ENCODE measurements around the gene PTRH2. TPM values are rescaled to one million over a fixed set of nuclear protein-coding genes. Genes with fewer than 3 reads are reported as not detected.

PTRH2 gene
- polyA plus RNA-seq, 3 donors, result 13.4 to 27.0 (median 26.0) TPM

GRCh38 chr17:59699218-59699617 lies 8.0 kb downstream of the PTRH2 start:
- no peak overlapping the region for H3K4me3 Mint-ChIP-seq

DNA sequence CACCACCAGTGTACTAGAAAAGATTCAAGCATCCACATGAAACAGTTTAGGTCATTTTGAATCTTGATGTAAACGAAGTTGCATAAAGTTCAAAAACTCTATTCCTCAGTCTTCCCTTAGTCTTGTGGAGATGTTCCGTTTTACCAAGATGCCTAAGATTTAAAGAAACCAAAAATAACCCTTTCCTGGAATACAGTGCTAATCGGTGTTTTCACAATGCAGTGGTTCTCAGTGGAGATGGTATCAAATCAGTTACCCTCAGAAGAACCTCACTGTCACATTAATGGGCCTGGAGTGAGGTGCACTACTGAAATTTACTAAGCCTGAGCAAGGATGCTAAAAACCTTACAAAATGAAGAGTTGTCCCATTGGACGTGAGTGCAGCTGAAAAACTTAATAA lies 9.1 kb downstream of the PTRH2 start:
- Histone ChIP-seq H3K79me2 (ENCODE audit: insufficient read depth, low read length) (peaks cover 100% of the 10 kb centered on the region), H3K4me2 (replicated peaks; ENCODE audit: extremely low read depth, low read length, poor library complexity, severe bottlenecking) (no peak overlapping the region), H3K27me3 (ENCODE audit: control insufficient read depth in 2 of 2, insufficient read depth in 2 of 2, low read length in 2 of 2) (no peaks in the 10 kb centered on the region), H2AFZ (ENCODE audit: insufficient read depth, low read depth, low read length, poor library complexity, severe bottlenecking) (no peak overlapping the region), H4K20me1 (ENCODE audit: insufficient read depth, low read length) (peaks cover 100% of the 10 kb centered on the region), H3K4me1 (ENCODE audit: control insufficient read depth in 1 of 2, insufficient read depth in 2 of 2, low read length in 2 of 2) (no peaks in the 10 kb centered on the region), H3K27ac (ENCODE audit: low read depth in 1 of 2, low read length in 2 of 2) (peak overlapping the region in 1 of 2 donors; percentile 70), H3K4me3 (replicated peaks in 1 of 3; ENCODE audit: low read depth in 2 of 3, low read length in 3 of 3) (no peak overlapping the region), H3K9ac (ENCODE audit: insufficient read depth, low read length, poor library complexity, severe bottlenecking) (no peak overlapping the region), H3K9me3 (replicated peaks in 1 of 2; ENCODE audit: control insufficient read depth in 1 of 2, insufficient read depth in 1 of 2, low read length in 2 of 2) (no peaks in the 10 kb centered on the region), H3K36me3 (replicated peaks in 1 of 2; ENCODE audit: control insufficient read depth in 1 of 2, insufficient read depth in 2 of 2, low read length in 2 of 2) (peaks cover 66 to 100% of the 10 kb centered on the region in 2 donors)
- no CpG with 5 or more reads among the region's 4 CpGs for WGBS (ENCODE audit: insufficient coverage)
- Mint-ChIP-seq H3K4me1 (peaks cover 6% of the 10 kb centered on the region), H3K4me3 (no peak overlapping the region), H3K27ac (peak overlapping the region in 4 of 7 donors; percentile 10 to 63 (median 16)), H3K27me3 (ENCODE audit: low read depth in 3 of 3) (no peaks in the 10 kb centered on the region), H3K36me3 (peaks cover 68 to 78% of the 10 kb centered on the region in 2 donors), H3K9me3 (no peaks in the 10 kb centered on the region)
- intact Hi-C loops (cut with micrococcal nuclease), result no loop called here
- TF ChIP-seq, protein P1, sequence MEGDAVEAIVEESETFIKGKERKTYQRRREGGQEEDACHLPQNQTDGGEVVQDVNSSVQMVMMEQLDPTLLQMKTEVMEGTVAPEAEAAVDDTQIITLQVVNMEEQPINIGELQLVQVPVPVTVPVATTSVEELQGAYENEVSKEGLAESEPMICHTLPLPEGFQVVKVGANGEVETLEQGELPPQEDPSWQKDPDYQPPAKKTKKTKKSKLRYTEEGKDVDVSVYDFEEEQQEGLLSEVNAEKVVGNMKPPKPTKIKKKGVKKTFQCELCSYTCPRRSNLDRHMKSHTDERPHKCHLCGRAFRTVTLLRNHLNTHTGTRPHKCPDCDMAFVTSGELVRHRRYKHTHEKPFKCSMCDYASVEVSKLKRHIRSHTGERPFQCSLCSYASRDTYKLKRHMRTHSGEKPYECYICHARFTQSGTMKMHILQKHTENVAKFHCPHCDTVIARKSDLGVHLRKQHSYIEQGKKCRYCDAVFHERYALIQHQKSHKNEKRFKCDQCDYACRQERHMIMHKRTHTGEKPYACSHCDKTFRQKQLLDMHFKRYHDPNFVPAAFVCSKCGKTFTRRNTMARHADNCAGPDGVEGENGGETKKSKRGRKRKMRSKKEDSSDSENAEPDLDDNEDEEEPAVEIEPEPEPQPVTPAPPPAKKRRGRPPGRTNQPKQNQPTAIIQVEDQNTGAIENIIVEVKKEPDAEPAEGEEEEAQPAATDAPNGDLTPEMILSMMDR (IDR thresholded peaks at IDR 0.05), result no peak
- DNase-seq, result no peak

More at GRCh38 chr17:59699218-59699617, 8.0 kb downstream of the PTRH2 start:
- peaks cover 100% of the 10 kb centered on the region for H3K79me2 ChIP-seq (ENCODE audit: insufficient read depth, low read length)
- no peak for DNase-seq
- WGBS (ENCODE audit: insufficient coverage), result 100% methylated on average over 1 of the region's 7 CpGs
- H2AFZ ChIP-seq (ENCODE audit: insufficient read depth, low read depth, low read length, poor library complexity, severe bottlenecking), result no peak overlapping the region
- no peak overlapping the region for H3K9ac ChIP-seq (ENCODE audit: insufficient read depth, low read length, poor library complexity, severe bottlenecking)
- H3K27me3 ChIP-seq (ENCODE audit: control insufficient read depth in 2 of 2, insufficient read depth in 2 of 2, low read length in 2 of 2), result no peaks in the 10 kb centered on the region
- intact Hi-C loops (cut with micrococcal nuclease), result no loop called here
- no peak overlapping the region for H3K27ac Mint-ChIP-seq
- H3K27ac ChIP-seq (ENCODE audit: low read depth in 1 of 2, low read length in 2 of 2), result peak overlapping the region in 1 of 2 donors; percentile 70
- H3K4me2 ChIP-seq (replicated peaks; ENCODE audit: extremely low read depth, low read length, poor library complexity, severe bottlenecking), result no peak overlapping the region
- H3K9me3 Mint-ChIP-seq, result no peaks in the 10 kb centered on the region
- H4K20me1 ChIP-seq (ENCODE audit: insufficient read depth, low read length), result peaks cover 100% of the 10 kb centered on the region
- H3K9me3 ChIP-seq (replicated peaks in 1 of 2; ENCODE audit: control insufficient read depth in 1 of 2, insufficient read depth in 1 of 2, low read length in 2 of 2), result no peaks in the 10 kb centered on the region
- peaks cover 10% of the 10 kb centered on the region for H3K4me1 Mint-ChIP-seq
- peaks cover 55 to 89% of the 10 kb centered on the region in 2 donors for H3K36me3 ChIP-seq (replicated peaks in 1 of 2; ENCODE audit: control insufficient read depth in 1 of 2, insufficient read depth in 2 of 2, low read length in 2 of 2)
- H3K36me3 Mint-ChIP-seq, result peaks cover 62 to 75% of the 10 kb centered on the region in 2 donors
- TF ChIP-seq, protein P1 (IDR thresholded peaks at IDR 0.05), result no peak
- H3K4me3 ChIP-seq (replicated peaks in 1 of 3; ENCODE audit: low read depth in 2 of 3, low read length in 3 of 3), result no peak overlapping the region
- H3K27me3 Mint-ChIP-seq (ENCODE audit: low read depth in 3 of 3), result peaks cover 0 to 2% (median 0%) of the 10 kb centered on the region in 3 donors
- H3K4me1 ChIP-seq (ENCODE audit: control insufficient read depth in 1 of 2, insufficient read depth in 2 of 2, low read length in 2 of 2), result peaks cover 0 to under 1% of the 10 kb centered on the region in 2 donors

All from CD14-positive monocyte (primary cell).